SJCRH30 (cell line): ENCODE data around the gene MTG2. TPM values are rescaled to one million over a fixed set of nuclear protein-coding genes. Genes with fewer than 3 reads are reported as not detected.

Source experiments
- DNase-seq, 2 experiments: peaks; one replicate each; pipeline ENCODE4 v3.0.0-alpha.2; 2015 to 2020
- H3K27ac ChIP-seq: fragments of 250-450 bp; sonication (Bioruptor Pico); 2 replicates; pipeline ENCODE4 v1.5.1; 2020; ENCODE audit warnings: mild to moderate bottlenecking, moderate library complexity
- H3K27me3 ChIP-seq: fragments of 250-450 bp; sonication (Bioruptor Pico); 2 replicates; pipeline ENCODE4 v1.5.1; 2020; ENCODE audit warnings: mild to moderate bottlenecking, moderate library complexity
- H3K36me3 ChIP-seq: fragments of 250-450 bp; sonication (Bioruptor Pico); 2 replicates; pipeline ENCODE4 v1.5.1; 2020; ENCODE audit warnings: mild to moderate bottlenecking, moderate library complexity
- H3K4me1 ChIP-seq: fragments of 250-450 bp; sonication (Bioruptor Pico); 2 replicates; pipeline ENCODE4 v1.5.1; 2020; ENCODE audit warnings: mild to moderate bottlenecking, moderate library complexity
- H3K4me3 ChIP-seq: fragments of 250-450 bp; sonication (Bioruptor Pico); 2 replicates; pipeline ENCODE4 v1.5.1; 2020; ENCODE audit warnings: mild to moderate bottlenecking, moderate library complexity
- H3K9me3 ChIP-seq: fragments of 250-450 bp; sonication (Bioruptor Pico); replicated peaks from 2 replicates; pipeline ENCODE4 v1.5.1; 2020; ENCODE audit warnings: mild to moderate bottlenecking, moderate library complexity
- total RNA-seq: library from RNA; depleted of rRNA; stranded (reverse); fragments of >200 nt; shearing (Covaris generic); gene quantifications from 2 replicates; pipeline ENCODE4 v1.2.3, GENCODE V29; 2014

MTG2 gene
- total RNA-seq, 1 experiment from 2014 or later: 66.2 TPM

DNA sequence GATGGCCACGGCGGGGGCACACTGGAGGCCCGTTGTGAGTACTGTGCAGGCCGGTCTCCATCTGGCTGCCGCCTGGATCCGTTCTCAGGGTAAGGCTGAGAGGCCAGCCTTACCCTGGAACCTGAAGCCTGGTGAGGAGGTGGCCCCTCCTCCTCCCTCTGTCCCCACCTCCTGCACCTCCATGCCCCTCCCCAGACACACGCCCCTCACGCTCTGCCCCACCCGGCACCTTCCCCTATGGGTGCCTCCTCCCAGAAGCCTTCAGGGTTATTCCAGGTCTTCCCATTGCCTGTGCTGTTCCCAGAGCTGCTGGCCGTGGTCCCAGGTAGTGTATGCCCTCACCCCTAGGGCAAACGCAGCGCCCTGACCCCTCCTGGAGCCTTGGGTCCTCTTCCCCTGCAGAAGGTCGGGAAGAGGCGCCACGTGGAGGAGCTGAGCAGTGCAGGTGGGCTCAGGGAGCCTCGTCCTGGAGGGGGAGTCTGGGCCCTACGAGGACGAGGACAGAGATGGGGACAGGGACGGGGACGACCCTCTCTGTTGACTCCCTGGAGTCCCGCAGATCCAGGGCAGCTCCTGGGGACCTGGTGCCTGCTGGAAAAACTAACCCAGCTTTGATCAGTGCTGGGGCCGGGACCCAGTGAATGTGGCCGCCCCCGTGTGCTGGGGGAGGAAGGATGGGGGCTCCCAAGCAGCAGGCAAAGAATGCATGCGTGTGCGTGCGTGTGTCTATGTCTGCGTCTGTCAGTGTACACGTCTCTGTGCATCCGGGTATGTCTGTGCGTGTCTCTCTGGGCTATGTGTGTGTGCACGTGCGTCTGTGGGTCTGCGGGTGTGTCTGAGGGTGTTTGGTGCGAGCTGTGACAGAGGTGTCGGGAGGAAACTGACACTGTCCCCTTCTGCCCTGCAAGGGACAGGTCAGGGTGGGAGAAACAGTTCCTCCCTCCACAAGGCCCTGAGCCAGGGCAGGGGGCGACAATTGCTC, 45.4 kb downstream of the MTG2 start:
- Histone ChIP-seq H3K4me1 (no peaks in the 10 kb centered on the region; the same call in 1 of the 2 replicates), H3K27ac (no peak overlapping the region), H3K27me3 (peaks cover 18% of the 10 kb centered on the region), H3K36me3 (no peaks in the 10 kb centered on the region), H3K4me3 (no peak overlapping the region), H3K9me3 (no peaks in the 10 kb centered on the region; the same call in 1 of the 2 replicates)
- DNase-seq: peak in 1 of 2 experiments; percentile 49

DNA sequence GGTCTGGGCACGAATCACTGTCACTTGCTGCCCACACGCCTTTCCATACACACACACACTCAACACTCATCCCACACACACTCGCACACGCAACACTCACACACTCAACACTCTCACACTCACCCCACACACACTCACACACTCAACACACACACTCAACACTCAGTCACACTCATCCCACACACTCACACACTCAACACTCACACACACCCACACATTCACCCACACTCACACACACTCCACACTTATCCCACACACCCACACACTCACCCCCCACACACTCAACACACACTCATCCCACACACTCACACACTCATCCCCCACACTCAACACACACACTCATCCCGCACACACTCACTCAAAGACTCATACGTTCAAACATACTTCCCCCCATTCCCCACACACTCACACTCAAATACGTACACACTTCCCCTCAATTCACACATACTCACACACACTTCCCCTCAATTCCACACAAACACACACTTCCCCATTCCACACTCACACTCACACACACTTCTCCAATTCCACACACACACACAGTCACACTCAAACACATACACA, 46.2 kb downstream of the MTG2 start:
- no peak for DNase-seq
- H3K27me3 ChIP-seq: peaks cover 12% of the 10 kb centered on the region; the same call in 1 of the 2 replicates
- no peaks in the 10 kb centered on the region for H3K36me3 ChIP-seq
- no peaks in the 10 kb centered on the region; the same call in 1 of the 2 replicates for H3K9me3 ChIP-seq
- no peak overlapping the region for H3K4me3 ChIP-seq
- no peaks in the 10 kb centered on the region; the same call in 1 of the 2 replicates for H3K4me1 ChIP-seq
- no peak overlapping the region for H3K27ac ChIP-seq

DNA sequence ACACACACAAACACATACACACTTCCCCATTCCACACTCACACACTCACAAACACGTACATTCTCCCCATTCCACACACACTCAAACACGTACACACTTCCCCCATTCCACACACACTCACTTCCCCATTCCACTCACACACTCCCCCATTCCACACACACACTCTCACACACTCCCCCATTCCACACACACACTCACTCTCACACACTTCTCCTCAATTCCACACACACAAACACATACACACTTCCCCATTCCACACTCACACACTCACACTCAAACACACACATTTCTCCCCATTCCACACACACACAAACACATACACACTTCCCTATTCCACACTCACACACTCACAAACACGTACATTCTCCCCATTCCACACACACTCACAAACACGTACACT, 46.8 kb downstream of the MTG2 start:
- Histone ChIP-seq H3K27ac (no peak overlapping the region), H3K4me3 (no peak overlapping the region), H3K4me1 (no peaks in the 10 kb centered on the region; the same call in 1 of the 2 replicates), H3K36me3 (no peaks in the 10 kb centered on the region), H3K27me3 (peaks cover 12% of the 10 kb centered on the region; the same call in 1 of the 2 replicates), H3K9me3 (no peaks in the 10 kb centered on the region; the same call in 1 of the 2 replicates)
- no peak for DNase-seq

DNA sequence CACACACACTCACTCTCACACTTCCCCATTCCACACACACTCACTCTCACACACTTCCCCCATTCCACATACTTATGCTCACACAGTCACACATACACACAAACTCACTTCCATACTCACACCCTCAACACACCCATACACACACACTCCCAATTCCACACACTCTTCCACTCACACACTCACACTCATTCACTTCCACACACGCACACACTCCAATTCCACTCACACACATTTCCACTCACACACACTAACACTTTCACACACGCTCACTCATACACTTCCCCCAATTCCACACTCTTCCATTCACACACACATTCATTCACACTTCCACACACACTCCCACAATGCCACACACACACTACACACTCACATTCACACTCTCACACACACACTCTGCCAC, 47.4 kb downstream of the MTG2 start:
- Histone ChIP-seq H3K27me3 (peaks cover 12% of the 10 kb centered on the region; the same call in 1 of the 2 replicates), H3K27ac (no peak overlapping the region), H3K36me3 (no peaks in the 10 kb centered on the region), H3K9me3 (no peaks in the 10 kb centered on the region; the same call in 1 of the 2 replicates), H3K4me1 (peaks cover 5% of the 10 kb centered on the region), H3K4me3 (no peak overlapping the region)
- DNase-seq: no peak

DNA sequence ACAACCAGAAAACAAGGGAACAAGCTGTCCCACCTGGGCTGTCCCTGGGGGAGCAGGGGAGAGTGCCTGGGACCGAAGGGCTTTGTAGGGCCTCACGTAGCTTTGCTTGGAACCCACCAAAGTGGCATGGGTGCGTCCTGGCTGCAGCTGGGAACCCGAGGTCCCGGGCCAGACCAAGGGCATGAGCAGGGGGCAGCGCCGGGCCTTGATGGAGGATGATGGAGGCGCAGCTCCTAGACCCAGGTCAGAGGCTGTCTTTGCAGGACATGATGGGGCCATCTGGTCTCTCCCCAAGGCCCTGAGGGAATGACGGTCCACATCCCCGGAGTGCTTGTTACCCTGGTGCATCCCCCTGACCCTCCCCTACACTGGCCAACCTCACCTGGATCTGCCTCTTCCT, 47.9 kb downstream of the MTG2 start:
- no peaks in the 10 kb centered on the region; the same call in 1 of the 2 replicates for H3K9me3 ChIP-seq
- no peak overlapping the region for H3K27ac ChIP-seq
- H3K27me3 ChIP-seq: peaks cover 12% of the 10 kb centered on the region; the same call in 1 of the 2 replicates
- no peaks in the 10 kb centered on the region for H3K36me3 ChIP-seq
- DNase-seq: no peak
- H3K4me1 ChIP-seq: peaks cover 8% of the 10 kb centered on the region
- no peak overlapping the region for H3K4me3 ChIP-seq

DNA sequence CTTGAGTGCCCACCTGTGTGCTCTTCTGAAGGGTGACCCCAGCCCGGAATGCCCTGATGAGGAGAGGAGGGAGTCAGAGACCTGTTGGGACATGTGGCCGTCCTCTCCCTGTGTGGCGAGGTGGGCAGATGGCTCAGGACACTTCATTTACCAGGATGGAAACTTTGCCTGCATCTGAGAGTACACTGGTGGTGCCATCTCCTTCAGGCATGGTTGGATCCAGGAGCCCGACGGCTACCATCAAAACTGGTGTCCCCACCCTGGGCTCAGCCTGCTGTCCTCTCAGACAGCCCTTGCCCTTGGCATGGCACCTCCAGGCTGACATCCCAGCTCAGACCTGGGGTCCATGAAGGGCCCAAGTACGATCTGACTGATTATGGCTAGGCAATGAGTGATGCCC, 48.5 kb downstream of the MTG2 start:
- Histone ChIP-seq H3K27ac (no peak overlapping the region), H3K4me3 (no peak overlapping the region), H3K4me1 (peaks cover 8% of the 10 kb centered on the region), H3K9me3 (no peaks in the 10 kb centered on the region; the same call in 1 of the 2 replicates), H3K27me3 (peaks cover 12% of the 10 kb centered on the region; the same call in 1 of the 2 replicates), H3K36me3 (no peaks in the 10 kb centered on the region)
- DNase-seq: no peak

DNA sequence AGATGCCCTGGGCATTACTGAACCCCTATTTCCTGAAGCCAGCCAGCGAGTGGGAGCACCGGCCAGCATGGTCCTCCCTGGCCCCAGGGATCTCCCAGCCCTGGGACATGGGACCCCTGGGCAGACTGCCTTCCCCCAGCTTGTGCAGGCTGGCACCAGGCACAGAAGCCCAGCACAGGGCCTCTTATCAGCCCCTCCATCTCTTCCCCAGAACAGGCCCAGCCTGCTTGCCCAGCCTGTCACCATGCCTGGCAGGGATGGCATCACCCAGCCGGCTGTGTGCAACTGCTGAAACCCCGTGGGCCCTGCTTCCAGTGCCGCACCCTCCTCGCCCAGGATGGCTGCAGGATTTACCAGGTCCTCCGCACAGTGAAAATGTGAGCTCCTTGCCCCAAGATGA, 49.4 kb downstream of the MTG2 start:
- peaks cover 8% of the 10 kb centered on the region for H3K4me1 ChIP-seq
- no peak overlapping the region for H3K4me3 ChIP-seq
- DNase-seq: no peak
- no peaks in the 10 kb centered on the region; the same call in 1 of the 2 replicates for H3K9me3 ChIP-seq
- H3K27me3 ChIP-seq: peaks cover 3% of the 10 kb centered on the region; the same call in 1 of the 2 replicates
- H3K36me3 ChIP-seq: no peaks in the 10 kb centered on the region
- H3K27ac ChIP-seq: no peak overlapping the region

DNA sequence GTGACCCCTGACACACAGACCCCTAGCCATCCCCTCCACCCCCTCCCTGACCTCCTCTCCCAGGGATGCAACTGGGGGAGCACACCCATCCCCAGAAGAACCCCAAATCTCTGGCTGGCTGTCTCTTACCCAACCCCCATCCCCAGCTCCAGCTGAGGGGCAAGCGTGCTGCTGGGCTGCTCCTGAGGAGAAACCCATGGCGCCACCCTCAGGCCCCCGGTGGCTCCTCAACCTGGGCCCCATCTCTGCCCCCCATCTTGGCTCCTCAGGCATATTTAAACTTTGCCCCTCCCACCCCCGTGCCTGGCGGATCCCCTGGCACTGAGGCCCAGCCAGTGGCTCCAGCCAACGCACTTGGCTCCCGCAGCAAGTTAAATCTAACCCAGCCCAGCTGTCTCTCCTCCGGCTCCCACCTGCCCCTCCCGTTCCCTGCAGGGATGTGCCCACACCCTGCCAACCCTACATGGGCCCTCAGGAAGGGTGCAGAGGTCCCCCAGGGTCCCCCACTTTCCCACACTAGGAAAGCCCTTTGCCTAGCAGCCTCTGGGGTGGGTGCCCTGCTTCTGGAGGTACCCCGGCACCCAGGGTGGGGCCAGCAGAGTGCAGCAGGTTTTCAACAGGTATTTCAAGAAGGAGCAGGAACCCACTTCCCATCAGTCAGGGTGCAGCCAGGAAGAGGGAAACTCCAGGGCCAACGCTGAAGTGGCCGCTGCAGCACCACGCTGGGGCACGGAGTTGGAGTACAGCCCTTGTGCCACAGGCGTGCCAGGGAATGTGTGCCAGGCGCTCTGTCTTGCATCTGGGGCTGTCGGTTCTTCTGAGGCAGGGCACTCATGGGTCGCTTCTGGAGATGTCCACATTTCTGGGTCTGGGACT, 50.2 kb downstream of the MTG2 start:
- Histone ChIP-seq H3K36me3 (no peaks in the 10 kb centered on the region), H3K4me1 (peaks cover 13% of the 10 kb centered on the region), H3K27me3 (no peaks in the 10 kb centered on the region), H3K4me3 (no peak overlapping the region), H3K27ac (no peak overlapping the region), H3K9me3 (no peaks in the 10 kb centered on the region; the same call in 1 of the 2 replicates)
- DNase-seq: no peak

DNA sequence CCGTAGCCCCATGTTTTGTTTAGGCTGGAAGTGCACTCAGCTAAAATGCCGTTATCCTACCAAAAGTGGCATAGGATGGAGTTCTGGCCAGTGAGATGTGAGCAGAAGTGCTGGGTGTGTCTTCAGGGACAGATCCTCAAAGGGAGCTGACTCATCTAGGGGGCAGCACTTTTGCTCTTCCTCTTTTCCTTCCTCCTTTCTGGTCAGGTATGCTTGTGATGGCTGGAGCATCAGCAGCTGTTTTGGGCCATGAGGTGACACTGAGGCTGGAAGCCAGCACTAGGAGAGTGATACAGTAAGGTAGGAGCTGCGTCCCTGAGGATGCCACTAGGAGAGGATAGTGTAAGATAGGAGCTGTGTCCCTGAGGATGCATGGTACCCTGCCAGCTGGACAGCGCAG, 50.9 kb downstream of the MTG2 start:
- Histone ChIP-seq H3K4me3 (no peak overlapping the region), H3K4me1 (peaks cover 13% of the 10 kb centered on the region), H3K27me3 (no peaks in the 10 kb centered on the region), H3K27ac (no peak overlapping the region), H3K36me3 (no peaks in the 10 kb centered on the region), H3K9me3 (no peaks in the 10 kb centered on the region; the same call in 1 of the 2 replicates)
- DNase-seq: no peak

DNA sequence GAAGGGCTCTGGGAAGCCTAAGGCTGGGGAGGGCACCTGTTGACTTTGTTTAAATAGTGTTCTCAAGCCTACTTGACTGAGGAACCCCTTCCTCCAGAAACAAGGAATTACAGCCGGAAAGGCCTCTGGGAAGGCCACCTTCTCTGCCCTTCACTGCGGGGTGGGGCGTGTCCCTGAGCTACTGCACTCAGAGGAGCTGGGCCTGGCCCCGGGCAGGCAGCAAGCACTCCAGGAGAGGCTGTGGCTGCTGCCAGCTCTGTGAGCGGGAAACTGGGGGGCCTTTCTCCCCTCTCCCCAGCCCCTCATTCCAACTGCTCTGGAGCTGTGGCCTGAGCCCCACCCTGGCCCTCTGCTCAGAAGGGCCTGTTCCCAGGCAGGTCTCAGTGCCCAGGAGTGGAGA, 51.5 kb downstream of the MTG2 start:
- Histone ChIP-seq H3K9me3 (no peaks in the 10 kb centered on the region; the same call in 1 of the 2 replicates), H3K27me3 (no peaks in the 10 kb centered on the region), H3K27ac (no peak overlapping the region), H3K36me3 (no peaks in the 10 kb centered on the region), H3K4me1 (peaks cover 16% of the 10 kb centered on the region), H3K4me3 (no peak overlapping the region)
- no peak for DNase-seq

DNA sequence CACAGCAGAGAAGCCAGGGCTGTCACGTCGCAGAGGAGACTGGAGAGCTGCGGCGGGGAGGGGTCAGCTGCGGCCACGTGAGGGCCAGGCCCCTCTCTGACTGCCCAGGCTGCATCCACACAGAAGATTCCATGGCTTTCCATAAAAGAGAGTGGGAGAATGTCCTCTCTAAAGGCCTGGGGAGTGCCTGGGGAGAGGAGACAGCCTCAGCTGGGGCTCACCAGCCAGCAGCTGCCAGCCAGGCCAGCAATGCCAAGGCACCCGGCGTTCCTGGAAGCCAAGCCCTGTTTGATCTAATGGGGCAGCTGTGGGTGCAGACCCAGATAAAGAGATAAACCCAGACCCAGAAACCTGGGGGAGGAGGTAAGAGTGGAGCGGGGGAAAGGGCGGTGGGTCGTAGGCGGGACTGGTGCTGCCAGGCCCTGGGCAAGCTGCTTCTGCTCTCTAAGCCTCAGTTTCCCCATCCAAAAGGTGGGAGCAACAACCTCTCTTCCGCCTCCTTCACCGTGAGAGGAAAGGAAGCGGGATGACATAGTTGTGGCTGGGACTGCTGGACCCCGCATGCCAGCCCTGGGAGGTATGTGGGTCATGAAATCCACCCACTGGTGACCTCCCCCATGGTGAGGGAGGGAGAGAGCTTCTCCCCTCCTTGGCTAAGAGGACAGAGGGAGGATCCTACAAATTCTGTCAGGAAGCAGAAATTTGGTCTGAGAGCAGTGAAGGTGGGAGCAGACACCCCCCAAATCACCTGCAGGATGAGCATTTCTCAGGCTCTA, 52.4 kb downstream of the MTG2 start:
- peaks cover 16% of the 10 kb centered on the region for H3K4me1 ChIP-seq
- H3K4me3 ChIP-seq: no peak overlapping the region
- peak in 1 of 2 experiments; percentile 60 for DNase-seq
- H3K27ac ChIP-seq: no peak overlapping the region
- H3K27me3 ChIP-seq: no peaks in the 10 kb centered on the region
- H3K36me3 ChIP-seq: no peaks in the 10 kb centered on the region
- no peaks in the 10 kb centered on the region; the same call in 1 of the 2 replicates for H3K9me3 ChIP-seq

DNA sequence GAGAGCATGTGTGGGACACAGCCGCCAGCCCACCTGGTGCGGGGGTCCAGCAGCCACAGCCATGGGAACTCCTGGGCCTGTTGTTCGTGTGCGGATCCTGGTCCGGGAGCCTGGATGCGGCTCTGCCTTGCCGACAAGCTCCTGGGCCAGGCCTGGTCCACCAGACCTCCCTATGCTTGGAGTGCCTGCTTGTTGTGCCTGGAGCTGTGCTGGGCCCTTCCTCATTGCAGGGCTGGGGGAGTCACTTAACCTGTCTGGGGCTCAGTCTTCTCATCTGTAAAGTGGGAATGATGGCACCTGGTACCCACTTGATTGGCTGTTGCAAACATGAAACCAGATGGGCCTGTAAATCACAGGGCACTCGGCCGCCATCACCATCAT, 52.9 kb downstream of the MTG2 start:
- no peak for DNase-seq
- Histone ChIP-seq H3K27ac (no peak overlapping the region), H3K9me3 (no peaks in the 10 kb centered on the region), H3K27me3 (no peaks in the 10 kb centered on the region), H3K4me1 (peaks cover 16% of the 10 kb centered on the region), H3K4me3 (no peak overlapping the region), H3K36me3 (no peaks in the 10 kb centered on the region)

DNA sequence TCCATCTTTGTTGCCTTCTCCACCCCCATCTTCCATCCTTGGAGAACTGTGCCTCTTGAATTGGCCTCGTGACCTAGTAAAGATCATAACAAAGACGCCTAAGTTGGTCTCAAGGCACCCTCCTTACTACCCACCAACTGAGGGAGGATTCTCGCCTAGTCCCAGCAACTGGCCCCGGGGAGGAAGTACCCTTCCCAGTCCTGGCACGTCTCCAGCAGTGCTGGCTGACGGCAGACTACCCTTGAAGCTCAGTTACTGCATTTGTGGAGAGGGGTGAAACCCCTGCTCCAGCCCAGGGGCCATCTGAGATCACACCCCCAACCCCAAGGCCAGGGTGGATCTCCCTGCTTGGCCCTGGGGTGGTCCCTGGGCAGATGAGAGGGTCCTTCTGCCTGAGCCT, 53.4 kb downstream of the MTG2 start:
- Histone ChIP-seq H3K27me3 (no peaks in the 10 kb centered on the region), H3K9me3 (no peaks in the 10 kb centered on the region), H3K4me3 (no peak overlapping the region), H3K36me3 (no peaks in the 10 kb centered on the region), H3K27ac (no peak overlapping the region), H3K4me1 (peaks cover 16% of the 10 kb centered on the region)
- peak in 1 of 2 experiments; percentile 52 for DNase-seq
